Liver (tissue), 9 donors: ENCODE data around the gene KRT23. TPM values are rescaled to one million over a fixed set of nuclear protein-coding genes. Genes with fewer than 3 reads are reported as not detected.

Experiments
- DNase-seq: peaks from one replicate; pipeline ENCODE4 v3.0.0-alpha.2; 2017; ENCODE audit warnings: low spot score
- H3K27ac ChIP-seq, 2 donors: one replicate each; pipeline ENCODE4 v1.7.0; 2013; ENCODE audit warnings: inconsistent platforms in 2 of 2, low read length in 2 of 2, control low read depth in 1 of 2, low read depth in 1 of 2, mild to moderate bottlenecking in 1 of 2
- H3K27me3 ChIP-seq, 4 donors: one replicate each; pipeline versions ENCODE4 v1.6.1 to v1.7.0; 2013; ENCODE audit warnings: low read length in 3 of 4, inconsistent platforms in 1 of 4, mild to moderate bottlenecking in 1 of 4, moderate library complexity in 1 of 4; ENCODE audit not compliant: control insufficient read depth in 4 of 4, insufficient read depth in 4 of 4
- H3K36me3 ChIP-seq, 4 donors: one replicate each; pipeline versions ENCODE4 v1.6.1 to v1.7.0; 2013; ENCODE audit warnings: low read length in 3 of 4, mild to moderate bottlenecking in 3 of 4, low read depth in 1 of 4, moderate library complexity in 1 of 4; ENCODE audit not compliant: control insufficient read depth in 4 of 4, insufficient read depth in 3 of 4
- H3K4me1 ChIP-seq, 4 donors: one replicate each; pipeline versions ENCODE4 v1.6.1 to v1.7.0; 2013; ENCODE audit warnings: low read length in 3 of 4, mild to moderate bottlenecking in 3 of 4, moderate library complexity in 1 of 4; ENCODE audit not compliant: control insufficient read depth in 4 of 4, insufficient read depth in 4 of 4
- H3K4me3 ChIP-seq, 3 donors: one replicate each; pipeline versions ENCODE4 v1.6.1 to v1.7.0; 2013; ENCODE audit warnings: low read length in 3 of 3, control low read depth in 1 of 3, low read depth in 1 of 3, mild to moderate bottlenecking in 1 of 3
- H3K9ac ChIP-seq, 2 donors: one replicate each; pipeline ENCODE4 v1.7.0; 2013; ENCODE audit warnings: low read length in 2 of 2, mild to moderate bottlenecking in 2 of 2, moderate library complexity in 2 of 2, control low read depth in 1 of 2, low read depth in 1 of 2
- H3K9me3 ChIP-seq, 4 donors: one replicate each; pipeline versions ENCODE4 v1.6.1 to v1.7.0; 2013; ENCODE audit warnings: low read length in 3 of 4; ENCODE audit not compliant: control insufficient read depth in 4 of 4
- ATF3 ChIP-seq: IDR thresholded peaks from 2 replicates; pipeline ENCODE4 v1.6.1; 2016; ENCODE audit warnings: antibody characterized with exemption
- EGR1 ChIP-seq, 2 donors: IDR thresholded peaks; 2 replicates each; pipeline ENCODE4 v1.6.1; 2016 to 2018; ENCODE audit warnings: antibody characterized with exemption in 2 of 2, low read depth in 2 of 2
- FOXA1 ChIP-seq: IDR thresholded peaks from 2 replicates; pipeline ENCODE4 v1.6.1; 2016; ENCODE audit warnings: antibody characterized with exemption
- FOXA2 ChIP-seq: IDR thresholded peaks from 2 replicates; pipeline ENCODE4 v1.6.1; 2016; ENCODE audit warnings: antibody characterized with exemption
- GABPA ChIP-seq, 2 donors: IDR thresholded peaks in 1 of 2; conservative IDR thresholded peaks in 1 of 2; 2 replicates each; pipeline ENCODE4 v1.6.1; 2016; ENCODE audit warnings: antibody characterized with exemption in 2 of 2, mild to moderate bottlenecking in 1 of 2, moderate library complexity in 1 of 2
- HNF4A ChIP-seq, 2 donors: conservative IDR thresholded peaks; 2 replicates each; pipeline ENCODE4 v1.6.1; 2016; ENCODE audit warnings: antibody characterized with exemption in 2 of 2, mild to moderate bottlenecking in 2 of 2
- HNF4G ChIP-seq: IDR thresholded peaks from 2 replicates; pipeline ENCODE4 v1.6.1; 2016; ENCODE audit warnings: antibody characterized with exemption
- JUND ChIP-seq, 2 donors: IDR thresholded peaks; 2 replicates each; pipeline ENCODE4 v1.6.1; 2016; ENCODE audit warnings: antibody characterized with exemption in 2 of 2
- NR2F2 ChIP-seq: IDR thresholded peaks from 2 replicates; pipeline ENCODE4 v1.6.1; 2016; ENCODE audit warnings: antibody characterized with exemption
- RAD21 ChIP-seq, 2 donors: IDR thresholded peaks; 2 replicates each; pipeline ENCODE4 v1.6.1; 2016; ENCODE audit warnings: antibody characterized with exemption in 2 of 2, mild to moderate bottlenecking in 2 of 2
- RXRA ChIP-seq, 2 donors: IDR thresholded peaks; 2 replicates each; pipeline ENCODE4 v1.6.1; 2017 to 2018; ENCODE audit warnings: antibody characterized with exemption in 2 of 2, mild to moderate bottlenecking in 1 of 2
- SP1 ChIP-seq: IDR thresholded peaks from 2 replicates; pipeline ENCODE4 v1.6.1; 2018; ENCODE audit warnings: antibody characterized with exemption, mild to moderate bottlenecking
- TAF1 ChIP-seq: conservative IDR thresholded peaks from 2 replicates; pipeline ENCODE4 v1.6.1; 2016; ENCODE audit warnings: antibody characterized with exemption, mild to moderate bottlenecking
- YY1 ChIP-seq: IDR thresholded peaks from 2 replicates; pipeline ENCODE4 v1.6.1; 2016; ENCODE audit warnings: antibody characterized with exemption, mild to moderate bottlenecking
- ZBTB33 ChIP-seq: IDR thresholded peaks from 2 replicates; pipeline ENCODE4 v1.6.1; 2016; ENCODE audit warnings: antibody characterized with exemption
- WGBS: extraction: QIAGEN DNeasy Blood & Tissue Kit; methylation state at CpG from one replicate; pipeline ENCODE4 v1.1.7; 2013; 5-methylcytosine and 5-hydroxymethylcytosine counted together
- polyA plus RNA-seq, 2 donors: library from polyadenylated mRNA; stranded (reverse) in 1 of 2; unstranded in 1 of 2; fragments of 200-250 nt in 1 of 2; fragments of >200 nt in 1 of 2; fragmentation: Nextera tagmentation in 1 of 2; extraction: Ambion mirVana in 1 of 2; gene quantifications; one replicate each; pipeline versions ENCODE4 v1.2.1 to v1.2.3, GENCODE V29; 2013 to 2015
- total RNA-seq, 2 donors: library from RNA; depleted of rRNA; stranded (reverse); fragments of >200 nt; gene quantifications; one replicate each; pipeline ENCODE4 v1.2.3, GENCODE V29; 2014
- TF ChIP-seq, protein P1 (sequence below): IDR thresholded peaks from 2 replicates; pipeline ENCODE4 v1.6.1; 2016; ENCODE audit warnings: antibody characterized with exemption
- TF ChIP-seq, protein P2 (sequence below): fragments of 150-350 bp; IDR thresholded peaks from 2 replicates; pipeline ENCODE4 v1.5.1; 2017; ENCODE audit warnings: improper control_type of control experiment, low read depth, low read length; ENCODE audit not compliant: missing input control
- TF ChIP-seq, protein P3 (sequence below): IDR thresholded peaks from 2 replicates; pipeline ENCODE4 v1.6.1; 2016; ENCODE audit warnings: antibody characterized with exemption, mild to moderate bottlenecking
- donor health status: healthy.
- donor health status: healthy.
- donor health status: healthy.
- donor health status: healthy.
- donor health status: healthy.

KRT23 gene, protein sequence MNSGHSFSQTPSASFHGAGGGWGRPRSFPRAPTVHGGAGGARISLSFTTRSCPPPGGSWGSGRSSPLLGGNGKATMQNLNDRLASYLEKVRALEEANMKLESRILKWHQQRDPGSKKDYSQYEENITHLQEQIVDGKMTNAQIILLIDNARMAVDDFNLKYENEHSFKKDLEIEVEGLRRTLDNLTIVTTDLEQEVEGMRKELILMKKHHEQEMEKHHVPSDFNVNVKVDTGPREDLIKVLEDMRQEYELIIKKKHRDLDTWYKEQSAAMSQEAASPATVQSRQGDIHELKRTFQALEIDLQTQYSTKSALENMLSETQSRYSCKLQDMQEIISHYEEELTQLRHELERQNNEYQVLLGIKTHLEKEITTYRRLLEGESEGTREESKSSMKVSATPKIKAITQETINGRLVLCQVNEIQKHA
- total RNA-seq (1 to 10 TPM in 1 of 2 donors, under 1 TPM in 1; 0.09 to 1.3 TPM), polyA plus RNA-seq (under 1 TPM in 1 of 2 donors, not detected in 1; 0.24 TPM)

GRCh38 chr17:40937384-40937819, at the start of gene KRT23:
Gene KRT23, minus strand, starts transcription at chr17:40937646. Its CDS starts 1,043 bp downstream, at chr17:40936603.
- no peaks in the 10 kb centered on the region for H3K36me3 ChIP-seq
- H3K9me3 ChIP-seq, result no peaks in the 10 kb centered on the region
- H3K27me3 ChIP-seq, result no peaks in the 10 kb centered on the region
- DNase-seq, result no peak
- H3K27ac ChIP-seq, result no peak within 1 kb of the TSS
- H3K4me1 ChIP-seq, result no peaks in the 10 kb centered on the region
- H3K4me3 ChIP-seq, result no peak within 1 kb of the TSS
- H3K9ac ChIP-seq, result no peak within 1 kb of the TSS
- no peak for TF ChIP-seq ZBTB33
- no peak for TF ChIP-seq GABPA (IDR thresholded peaks at IDR 0.05 in 1 of 2, conservative IDR thresholded peaks at IDR 0.05 in 1 of 2)
- no peak for TF ChIP-seq HNF4A (conservative IDR thresholded peaks at IDR 0.05)
- TF ChIP-seq, protein P1, sequence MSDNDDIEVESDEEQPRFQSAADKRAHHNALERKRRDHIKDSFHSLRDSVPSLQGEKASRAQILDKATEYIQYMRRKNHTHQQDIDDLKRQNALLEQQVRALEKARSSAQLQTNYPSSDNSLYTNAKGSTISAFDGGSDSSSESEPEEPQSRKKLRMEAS, result no peak
- TF ChIP-seq TAF1, result no peak
- TF ChIP-seq EGR1 (IDR thresholded peaks at IDR 0.05; ENCODE audit: low read depth in 2 of 2), result no peak
- TF ChIP-seq FOXA2, result no peak
- TF ChIP-seq YY1, result no peak
- TF ChIP-seq RAD21 (IDR thresholded peaks at IDR 0.05), result no peak
- TF ChIP-seq NR2F2, result no peak
- TF ChIP-seq FOXA1, result no peak
- no peak for TF ChIP-seq HNF4G
- TF ChIP-seq, protein P2, sequence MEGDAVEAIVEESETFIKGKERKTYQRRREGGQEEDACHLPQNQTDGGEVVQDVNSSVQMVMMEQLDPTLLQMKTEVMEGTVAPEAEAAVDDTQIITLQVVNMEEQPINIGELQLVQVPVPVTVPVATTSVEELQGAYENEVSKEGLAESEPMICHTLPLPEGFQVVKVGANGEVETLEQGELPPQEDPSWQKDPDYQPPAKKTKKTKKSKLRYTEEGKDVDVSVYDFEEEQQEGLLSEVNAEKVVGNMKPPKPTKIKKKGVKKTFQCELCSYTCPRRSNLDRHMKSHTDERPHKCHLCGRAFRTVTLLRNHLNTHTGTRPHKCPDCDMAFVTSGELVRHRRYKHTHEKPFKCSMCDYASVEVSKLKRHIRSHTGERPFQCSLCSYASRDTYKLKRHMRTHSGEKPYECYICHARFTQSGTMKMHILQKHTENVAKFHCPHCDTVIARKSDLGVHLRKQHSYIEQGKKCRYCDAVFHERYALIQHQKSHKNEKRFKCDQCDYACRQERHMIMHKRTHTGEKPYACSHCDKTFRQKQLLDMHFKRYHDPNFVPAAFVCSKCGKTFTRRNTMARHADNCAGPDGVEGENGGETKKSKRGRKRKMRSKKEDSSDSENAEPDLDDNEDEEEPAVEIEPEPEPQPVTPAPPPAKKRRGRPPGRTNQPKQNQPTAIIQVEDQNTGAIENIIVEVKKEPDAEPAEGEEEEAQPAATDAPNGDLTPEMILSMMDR, result no peak
- no peak for TF ChIP-seq JUND (IDR thresholded peaks at IDR 0.05)
- no peak for TF ChIP-seq SP1
- WGBS, result 55% methylated on average over 9 of the region's 9 CpGs

- no peak overlapping the region for H3K9ac ChIP-seq
- H3K27me3 ChIP-seq, result no peaks in the 10 kb centered on the region
- no peak overlapping the region for H3K27ac ChIP-seq
- no peaks in the 10 kb centered on the region for H3K9me3 ChIP-seq
- DNase-seq, result no peak
- H3K36me3 ChIP-seq, result no peaks in the 10 kb centered on the region
- no peaks in the 10 kb centered on the region for H3K4me1 ChIP-seq
- no peak overlapping the region for H3K4me3 ChIP-seq
- 68% methylated on average over 8 of the region's 8 CpGs for whole genome bisulfite sequencing
- TF ChIP-seq ATF3 (no peak), HNF4G (no peak), EGR1 (IDR thresholded peaks at IDR 0.05; ENCODE audit: low read depth in 2 of 2) (no peak), RXRA (IDR thresholded peaks at IDR 0.05) (no peak), FOXA1 (no peak), NR2F2 (no peak), FOXA2 (no peak), SP1 (no peak), TAF1 (no peak), ZBTB33 (no peak), YY1 (no peak), GABPA (IDR thresholded peaks at IDR 0.05 in 1 of 2, conservative IDR thresholded peaks at IDR 0.05 in 1 of 2) (no peak)
- TF ChIP-seq, protein P3, sequence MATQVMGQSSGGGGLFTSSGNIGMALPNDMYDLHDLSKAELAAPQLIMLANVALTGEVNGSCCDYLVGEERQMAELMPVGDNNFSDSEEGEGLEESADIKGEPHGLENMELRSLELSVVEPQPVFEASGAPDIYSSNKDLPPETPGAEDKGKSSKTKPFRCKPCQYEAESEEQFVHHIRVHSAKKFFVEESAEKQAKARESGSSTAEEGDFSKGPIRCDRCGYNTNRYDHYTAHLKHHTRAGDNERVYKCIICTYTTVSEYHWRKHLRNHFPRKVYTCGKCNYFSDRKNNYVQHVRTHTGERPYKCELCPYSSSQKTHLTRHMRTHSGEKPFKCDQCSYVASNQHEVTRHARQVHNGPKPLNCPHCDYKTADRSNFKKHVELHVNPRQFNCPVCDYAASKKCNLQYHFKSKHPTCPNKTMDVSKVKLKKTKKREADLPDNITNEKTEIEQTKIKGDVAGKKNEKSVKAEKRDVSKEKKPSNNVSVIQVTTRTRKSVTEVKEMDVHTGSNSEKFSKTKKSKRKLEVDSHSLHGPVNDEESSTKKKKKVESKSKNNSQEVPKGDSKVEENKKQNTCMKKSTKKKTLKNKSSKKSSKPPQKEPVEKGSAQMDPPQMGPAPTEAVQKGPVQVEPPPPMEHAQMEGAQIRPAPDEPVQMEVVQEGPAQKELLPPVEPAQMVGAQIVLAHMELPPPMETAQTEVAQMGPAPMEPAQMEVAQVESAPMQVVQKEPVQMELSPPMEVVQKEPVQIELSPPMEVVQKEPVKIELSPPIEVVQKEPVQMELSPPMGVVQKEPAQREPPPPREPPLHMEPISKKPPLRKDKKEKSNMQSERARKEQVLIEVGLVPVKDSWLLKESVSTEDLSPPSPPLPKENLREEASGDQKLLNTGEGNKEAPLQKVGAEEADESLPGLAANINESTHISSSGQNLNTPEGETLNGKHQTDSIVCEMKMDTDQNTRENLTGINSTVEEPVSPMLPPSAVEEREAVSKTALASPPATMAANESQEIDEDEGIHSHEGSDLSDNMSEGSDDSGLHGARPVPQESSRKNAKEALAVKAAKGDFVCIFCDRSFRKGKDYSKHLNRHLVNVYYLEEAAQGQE, result no peak
- TF ChIP-seq, protein P2, result no peak
Measured at GRCh38 chr17:40986920-40987319, 49.5 kb upstream of the KRT23 start.
